IPS DF 6.9 (cell line): Measurements from ENCODE around the gene PDZD4.
"Not testable (repeated sequence)": the region's sequence is repeated elsewhere in the genome, so short reads cannot be mapped to it uniquely, and the experiment has no call there.

Experiments used
- DNase-seq: peaks from one replicate; pipeline ENCODE4 v3.0.0-alpha.2; 2013; ENCODE audit warnings: low read depth, low spot score
- H3K27ac ChIP-seq: one replicate; pipeline ENCODE4 v1.5.1; 2013; ENCODE audit warnings: low read length, control low read depth
- H3K27me3 ChIP-seq: 2 replicates; pipeline ENCODE4 v1.6.1; 2013; ENCODE audit warnings: mild to moderate bottlenecking, low read length; ENCODE audit not compliant: control insufficient read depth, insufficient read depth
- H3K36me3 ChIP-seq: 2 replicates; pipeline ENCODE4 v1.6.1; 2013; ENCODE audit warnings: low read length; ENCODE audit not compliant: control insufficient read depth, insufficient read depth
- H3K4me1 ChIP-seq: 2 replicates; pipeline ENCODE4 v1.6.1; 2013; ENCODE audit warnings: low read length; ENCODE audit not compliant: control insufficient read depth, insufficient read depth
- H3K4me3 ChIP-seq: 2 replicates; pipeline ENCODE4 v1.5.1; 2013; ENCODE audit warnings: mild to moderate bottlenecking, low read length
- H3K9me3 ChIP-seq: 2 replicates; pipeline ENCODE4 v1.6.1; 2013; ENCODE audit warnings: low read length, inconsistent platforms; ENCODE audit not compliant: control insufficient read depth, insufficient read depth
- WGBS: extraction: QIAGEN DNeasy Blood & Tissue Kit; methylation state at CpG from one replicate; pipeline ENCODE4 v1.1.7; 2013; ENCODE audit warnings: mixed read lengths, missing lambda C conversion rate; ENCODE audit not compliant: insufficient read length, insufficient coverage; 5-methylcytosine and 5-hydroxymethylcytosine counted together

Gene PDZD4

DNA sequence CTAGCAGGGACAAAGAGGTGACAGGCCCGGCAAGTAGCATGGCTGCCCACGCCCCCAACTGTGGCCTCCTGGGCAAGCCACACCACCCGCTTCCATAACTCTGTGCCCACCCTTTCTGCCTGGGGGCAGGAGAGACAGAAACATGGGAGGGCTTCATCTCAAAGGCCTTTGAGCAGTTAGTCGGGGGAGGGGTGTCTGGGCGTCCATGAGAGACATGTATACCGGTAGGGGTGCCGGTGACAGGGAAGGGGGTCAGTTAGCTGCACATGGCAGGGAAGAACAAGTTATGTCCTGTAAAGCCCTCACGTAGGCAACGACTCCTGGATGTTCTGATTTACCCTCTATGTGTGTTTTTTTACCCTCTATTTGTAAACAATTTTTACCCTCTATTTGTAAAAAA is 9.3 kb downstream of the PDZD4 start:
- H3K4me1 ChIP-seq = peaks cover 13% of the 10 kb centered on the region
- WGBS = no CpG with 5 or more reads among the region's 9 CpGs

GRCh38 chrX:153820601-153821000 is 9.7 kb downstream of the PDZD4 start:
- no peak overlapping the region for H3K27ac ChIP-seq
- no peaks in the 10 kb centered on the region for H3K27me3 ChIP-seq
- no peak overlapping the region for H3K4me3 ChIP-seq
- DNase-seq = no peak
- no peaks in the 10 kb centered on the region for H3K9me3 ChIP-seq
- no CpG with 5 or more reads among the region's 7 CpGs for WGBS
- H3K36me3 ChIP-seq = no peaks in the 10 kb centered on the region
- peaks cover 13% of the 10 kb centered on the region for H3K4me1 ChIP-seq

More for the DNA sequence above, 9.3 kb downstream of the PDZD4 start:
- H3K4me3 ChIP-seq = no peak overlapping the region
- H3K27ac ChIP-seq = no peak overlapping the region
- no peaks in the 10 kb centered on the region for H3K27me3 ChIP-seq
- DNase-seq = no peak
- H3K9me3 ChIP-seq = no peaks in the 10 kb centered on the region
- no peaks in the 10 kb centered on the region for H3K36me3 ChIP-seq

DNA sequence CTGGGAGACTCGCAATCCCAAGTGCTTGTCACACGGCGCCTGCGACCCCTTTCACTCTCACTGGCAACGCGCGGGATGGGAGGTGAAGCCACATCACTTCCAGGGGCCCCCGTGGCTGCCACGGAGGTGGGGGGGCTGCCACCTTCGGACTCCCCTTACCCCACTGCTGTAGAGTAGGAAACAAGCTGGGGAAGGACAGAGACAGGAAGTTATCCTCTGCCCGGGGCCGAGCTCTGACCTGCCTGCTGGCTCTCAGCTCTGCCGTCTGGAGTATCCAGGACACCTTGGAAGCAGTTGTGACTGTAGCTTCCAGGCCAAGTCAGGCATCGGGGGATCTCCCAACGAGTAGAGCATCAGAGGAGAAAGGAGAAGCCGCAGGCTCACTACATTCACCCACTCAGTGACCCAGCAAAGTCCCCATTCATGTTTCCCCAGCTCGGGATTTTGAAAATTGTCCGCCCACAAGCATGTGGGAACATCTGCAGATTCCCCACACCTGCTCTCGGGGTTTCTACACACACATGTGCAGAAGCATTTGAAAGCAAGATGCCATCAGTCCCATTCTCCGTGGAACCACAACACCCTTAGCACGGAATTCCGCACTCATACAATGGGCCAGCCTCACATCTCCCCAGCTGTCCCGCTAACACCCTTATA is 10.8 kb downstream of the PDZD4 start:
- Histone ChIP-seq H3K27me3 (no peaks in the 10 kb centered on the region), H3K4me3 (peak overlapping the region; percentile 36; the same call in 1 of the 2 replicates), H3K9me3 (no peaks in the 10 kb centered on the region), H3K27ac (no peak overlapping the region), H3K36me3 (no peaks in the 10 kb centered on the region), H3K4me1 (peaks cover 9% of the 10 kb centered on the region; the same call in 1 of the 2 replicates)
- WGBS = no CpG with 5 or more reads among the region's 23 CpGs
- no peak for DNase-seq

GRCh38 chrX:153818571-153819383 is 11.6 kb downstream of the PDZD4 start:
- DNase-seq = no peak
- H3K27ac ChIP-seq = no peak overlapping the region
- peaks cover 7% of the 10 kb centered on the region; the same call in 1 of the 2 replicates for H3K4me1 ChIP-seq
- WGBS = no CpG with 5 or more reads among the region's 67 CpGs
- no peaks in the 10 kb centered on the region for H3K36me3 ChIP-seq
- peak overlapping the region; percentile 36; the same call in 1 of the 2 replicates for H3K4me3 ChIP-seq
- no peaks in the 10 kb centered on the region for H3K27me3 ChIP-seq
- H3K9me3 ChIP-seq = no peaks in the 10 kb centered on the region

DNA sequence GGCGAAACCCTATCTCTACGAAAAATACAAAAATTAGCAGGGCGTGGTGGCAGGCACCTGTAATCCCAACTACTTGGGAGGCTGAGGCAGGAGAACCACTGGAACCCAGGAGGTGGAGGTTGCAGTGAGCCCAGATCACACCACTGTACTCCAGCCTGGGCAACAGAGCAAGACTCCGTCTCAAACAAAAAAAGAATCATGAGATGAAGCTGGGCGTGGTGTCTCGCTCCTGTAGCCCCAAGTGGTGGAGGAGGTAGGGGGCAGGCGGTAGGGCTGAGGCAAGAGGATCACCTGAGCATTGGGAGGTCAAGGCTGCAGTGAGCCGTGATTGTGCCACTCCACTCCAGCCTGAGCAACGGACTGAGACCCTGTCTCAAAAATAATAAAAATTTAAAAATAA is 12.3 kb downstream of the PDZD4 start:
- no CpG with 5 or more reads among the region's 9 CpGs for WGBS
- H3K9me3 ChIP-seq, DNase-seq, H3K27me3 ChIP-seq, H3K27ac ChIP-seq, H3K4me1 ChIP-seq, H3K4me3 ChIP-seq, H3K36me3 ChIP-seq: not testable (repeated sequence)

- no CpG with 5 or more reads among the region's 25 CpGs for WGBS
- no peak for DNase-seq
- no peak overlapping the region for H3K27ac ChIP-seq
- no peak overlapping the region for H3K4me3 ChIP-seq
- peaks cover 9% of the 10 kb centered on the region; the same call in 1 of the 2 replicates for H3K4me1 ChIP-seq
- H3K27me3 ChIP-seq = no peaks in the 10 kb centered on the region
- no peaks in the 10 kb centered on the region for H3K36me3 ChIP-seq
- no peaks in the 10 kb centered on the region for H3K9me3 ChIP-seq
Observed at GRCh38 chrX:153816831-153817690, 13.3 kb downstream of the PDZD4 start.

GRCh38 chrX:153814591-153815315 is 15.6 kb downstream of the PDZD4 start:
- Histone ChIP-seq H3K4me1 (peaks cover 8% of the 10 kb centered on the region), H3K36me3 (no peaks in the 10 kb centered on the region), H3K4me3 (no peak overlapping the region), H3K27me3 (no peaks in the 10 kb centered on the region), H3K9me3 (no peaks in the 10 kb centered on the region), H3K27ac (no peak overlapping the region)
- no CpG with 5 or more reads among the region's 19 CpGs for WGBS
- DNase-seq = no peak

- no peak overlapping the region for H3K27ac ChIP-seq
- no peaks in the 10 kb centered on the region for H3K27me3 ChIP-seq
- H3K4me1 ChIP-seq = peaks cover 7% of the 10 kb centered on the region
- WGBS = no CpG with 5 or more reads among the region's 5 CpGs
- no peak overlapping the region for H3K4me3 ChIP-seq
- DNase-seq = no peak
- H3K9me3 ChIP-seq = no peaks in the 10 kb centered on the region
- H3K36me3 ChIP-seq = no peaks in the 10 kb centered on the region
Observed at GRCh38 chrX:153813161-153813560, 17.2 kb downstream of the PDZD4 start.

GRCh38 chrX:153812220-153812619 is 18.1 kb downstream of the PDZD4 start:
- no peaks in the 10 kb centered on the region for H3K36me3 ChIP-seq
- DNase-seq = no peak
- no peak overlapping the region for H3K4me3 ChIP-seq
- no CpG with 5 or more reads among the region's 14 CpGs for WGBS
- H3K4me1 ChIP-seq = peaks cover 6% of the 10 kb centered on the region
- H3K27ac ChIP-seq = no peak overlapping the region
- no peaks in the 10 kb centered on the region for H3K27me3 ChIP-seq
- no peaks in the 10 kb centered on the region for H3K9me3 ChIP-seq

- no peaks in the 10 kb centered on the region for H3K27me3 ChIP-seq
Observed at GRCh38 chrX:153807976-153808375, 22.4 kb downstream of the PDZD4 start.

More at GRCh38 chrX:153807976-153808375, 22.4 kb downstream of the PDZD4 start:
- Histone ChIP-seq H3K9me3 (no peaks in the 10 kb centered on the region), H3K4me3 (no peak overlapping the region), H3K27ac (no peak overlapping the region), H3K4me1 (peaks cover 4% of the 10 kb centered on the region; the same call in 1 of the 2 replicates), H3K36me3 (peaks cover 19% of the 10 kb centered on the region)
- no peak for DNase-seq
- WGBS = no CpG with 5 or more reads among the region's 19 CpGs
